GM21423 (cell line): ENCODE measurements around the gene ANO4.

Source experiments
- ATAC-seq: cut with Tn5 transposase; IDR thresholded peaks from one replicate; pipeline ENCODE4 v1.9.1; 2021; ENCODE audit warnings: mild to moderate bottlenecking, moderate library complexity; ENCODE audit not compliant: unreplicated experiment

The ANO4 gene

GRCh38 chr12:101172316-101172715, 377.7 kb downstream of the ANO4 start:
- ATAC-seq = no peak

- no peak for ATAC-seq
These were observed 378.7 kb downstream of the ANO4 start for GRCh38 chr12:101173197-101173749.

- ATAC-seq = no peak
These were observed 380.0 kb downstream of the ANO4 start for GRCh38 chr12:101174541-101174940.
